HEK293T (cell line): ENCODE data around the gene HOXC12.

Experiments
- CTCF ChIA-PET: fragments of 350-600 bp; formaldehyde crosslinking; extraction: SDS; loops from one replicate; lab custom pipeline; 2021; ENCODE audit warnings: antibody characterized with exemption, inconsistent platforms; lab: Yijun Ruan, JAX
- POLR2A ChIA-PET: fragments of 350-600 bp; formaldehyde crosslinking; extraction: SDS; loops from one replicate; lab custom pipeline; 2020; ENCODE audit warnings: antibody characterized with exemption, inconsistent platforms; lab: Yijun Ruan, JAX
- DNase-seq: peaks from one replicate; pipeline ENCODE4 v3.0.0; 2012; ENCODE audit warnings: mixed read lengths; ENCODE audit errors: extremely low spot score
- ARNT ChIP-seq: fragments of 450-650 bp; IDR thresholded peaks from 2 replicates; pipeline ENCODE4 v1.6.1; 2017; ENCODE audit warnings: mild to moderate bottlenecking
- BHLHE40 ChIP-seq: fragments of 450-650 bp; IDR thresholded peaks from 2 replicates; pipeline ENCODE4 v1.6.1; 2016; ENCODE audit warnings: mild to moderate bottlenecking, moderate library complexity, borderline replicate concordance
- CTBP1 ChIP-seq: fragments of 450-650 bp; IDR thresholded peaks from 2 replicates; pipeline ENCODE4 v1.6.1; 2016; ENCODE audit warnings: borderline replicate concordance
- ELF4 ChIP-seq: fragments of 450-650 bp; IDR thresholded peaks from 2 replicates; pipeline ENCODE4 v1.6.1; 2017; ENCODE audit warnings: antibody characterized with exemption
- FOXA1 ChIP-seq: fragments of 450-650 bp; IDR thresholded peaks from 2 replicates; pipeline ENCODE4 v1.6.1; 2016; ENCODE audit warnings: mild to moderate bottlenecking
- FOXK2 ChIP-seq: fragments of 450-650 bp; IDR thresholded peaks from 2 replicates; pipeline ENCODE4 v1.6.1; 2016; ENCODE audit warnings: mild to moderate bottlenecking
- FOXM1 ChIP-seq: fragments of 450-650 bp; IDR thresholded peaks from 2 replicates; pipeline ENCODE4 v1.6.1; 2017; ENCODE audit warnings: mild to moderate bottlenecking, borderline replicate concordance
- HDGF ChIP-seq: fragments of 450-650 bp; IDR thresholded peaks from 2 replicates; pipeline ENCODE4 v1.6.1; 2017; ENCODE audit warnings: antibody characterized with exemption, borderline replicate concordance
- L3MBTL2 ChIP-seq: fragments of 450-650 bp; conservative IDR thresholded peaks from 2 replicates; pipeline ENCODE4 v1.6.1; 2016; ENCODE audit warnings: mild to moderate bottlenecking
- LEF1 ChIP-seq: fragments of 450-650 bp; IDR thresholded peaks from 2 replicates; pipeline ENCODE4 v1.6.1; 2017; ENCODE audit warnings: mild to moderate bottlenecking, borderline replicate concordance
- NFRKB ChIP-seq: fragments of 450-650 bp; IDR thresholded peaks from 2 replicates; pipeline ENCODE4 v1.6.1; 2016; ENCODE audit warnings: mild to moderate bottlenecking, moderate library complexity
- SP1 ChIP-seq: fragments of 450-650 bp; IDR thresholded peaks from 2 replicates; pipeline ENCODE4 v1.6.1; 2017
- SUZ12 ChIP-seq: fragments of 450-650 bp; IDR thresholded peaks from 2 replicates; pipeline ENCODE4 v1.6.1; 2016; ENCODE audit warnings: mild to moderate bottlenecking
- TARDBP ChIP-seq: fragments of 450-650 bp; IDR thresholded peaks from 2 replicates; pipeline ENCODE4 v1.6.1; 2016
- ZNF384 ChIP-seq: fragments of 450-650 bp; IDR thresholded peaks from 2 replicates; pipeline ENCODE4 v1.6.1; 2016
- TF ChIP-seq, protein P1 (sequence below): fragments of 450-650 bp; IDR thresholded peaks from 2 replicates; pipeline ENCODE4 v1.6.1; 2016

HOXC12 gene

DNA sequence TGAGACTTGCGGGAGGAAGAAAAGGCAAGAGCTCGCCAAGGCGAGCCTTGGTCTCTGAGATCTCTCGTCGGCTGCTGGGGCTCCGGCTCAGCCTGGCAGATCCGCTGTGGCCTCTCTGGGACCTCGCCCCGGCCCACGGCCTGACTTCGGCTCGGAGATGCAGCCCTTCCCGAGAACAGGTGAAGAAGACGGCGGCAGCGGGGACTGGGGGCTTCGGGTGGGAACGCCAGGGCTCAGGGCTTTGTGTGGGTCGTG is 39.2 kb downstream of the HOXC12 start:
- CTCF ChIA-PET, result interaction anchor here (1.3 kb wide), 1 partner anchor 9 kb away, joined by 3 read pairs; the partner anchor contains the start of gene HOXC10

DNA sequence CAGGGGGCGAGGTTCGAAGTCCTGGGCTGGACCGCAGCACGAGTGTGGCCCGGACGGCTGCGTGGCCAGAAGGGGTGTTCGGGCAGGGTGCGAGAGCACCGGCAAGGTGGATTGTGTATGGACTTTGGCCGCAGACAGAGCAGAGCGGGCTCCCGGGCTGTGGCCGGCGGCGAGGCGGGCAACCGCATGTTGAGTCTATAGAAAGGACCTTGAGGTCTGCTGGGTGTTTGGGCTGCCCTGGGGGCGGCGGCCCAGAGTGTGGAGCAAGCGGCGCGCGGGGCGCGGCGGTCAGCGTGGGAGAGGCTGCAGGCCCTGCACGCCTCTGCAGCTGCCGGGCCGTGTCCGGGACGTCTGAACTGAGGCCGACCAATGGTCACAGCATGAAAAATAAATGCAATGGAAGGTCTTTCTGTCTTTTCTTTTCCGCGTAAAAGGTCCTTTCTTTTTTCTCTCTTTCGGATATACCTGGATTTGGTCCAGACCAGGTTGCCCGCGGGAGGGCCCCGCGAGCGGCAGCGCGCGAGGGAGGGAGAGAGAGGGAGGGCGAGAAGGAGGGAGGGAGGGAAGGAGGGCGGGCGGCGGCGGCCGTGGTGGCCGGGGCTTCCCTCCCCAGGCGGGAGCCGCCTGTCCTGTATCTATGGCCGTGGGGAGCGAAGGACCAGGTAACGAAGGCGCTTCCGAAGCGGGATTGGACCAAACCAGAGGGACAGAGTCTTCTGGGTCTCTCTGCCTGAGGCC is 39.7 kb downstream of the HOXC12 start:
- CTCF ChIA-PET, result interaction anchor here (0.6 to 1.4 kb wide), 5 partner anchors 9 to 248 kb away, joined by 3 read pairs; partner anchors contain the start of gene HOXC10

More for the DNA sequence above, 39.2 kb downstream of the HOXC12 start:
- POLR2A ChIA-PET, result no interaction called here
- DNase-seq, result no peak
- TF ChIP-seq ZNF384 (no peak), SP1 (no peak), TARDBP (no peak), SUZ12 (no peak), HDGF (no peak), ELF4 (no peak), BHLHE40 (no peak), CTBP1 (no peak), FOXK2 (no peak), ARNT (no peak), L3MBTL2 (no peak)
- TF ChIP-seq, protein P1, sequence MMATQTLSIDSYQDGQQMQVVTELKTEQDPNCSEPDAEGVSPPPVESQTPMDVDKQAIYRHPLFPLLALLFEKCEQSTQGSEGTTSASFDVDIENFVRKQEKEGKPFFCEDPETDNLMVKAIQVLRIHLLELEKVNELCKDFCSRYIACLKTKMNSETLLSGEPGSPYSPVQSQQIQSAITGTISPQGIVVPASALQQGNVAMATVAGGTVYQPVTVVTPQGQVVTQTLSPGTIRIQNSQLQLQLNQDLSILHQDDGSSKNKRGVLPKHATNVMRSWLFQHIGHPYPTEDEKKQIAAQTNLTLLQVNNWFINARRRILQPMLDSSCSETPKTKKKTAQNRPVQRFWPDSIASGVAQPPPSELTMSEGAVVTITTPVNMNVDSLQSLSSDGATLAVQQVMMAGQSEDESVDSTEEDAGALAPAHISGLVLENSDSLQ, result no peak

DNA sequence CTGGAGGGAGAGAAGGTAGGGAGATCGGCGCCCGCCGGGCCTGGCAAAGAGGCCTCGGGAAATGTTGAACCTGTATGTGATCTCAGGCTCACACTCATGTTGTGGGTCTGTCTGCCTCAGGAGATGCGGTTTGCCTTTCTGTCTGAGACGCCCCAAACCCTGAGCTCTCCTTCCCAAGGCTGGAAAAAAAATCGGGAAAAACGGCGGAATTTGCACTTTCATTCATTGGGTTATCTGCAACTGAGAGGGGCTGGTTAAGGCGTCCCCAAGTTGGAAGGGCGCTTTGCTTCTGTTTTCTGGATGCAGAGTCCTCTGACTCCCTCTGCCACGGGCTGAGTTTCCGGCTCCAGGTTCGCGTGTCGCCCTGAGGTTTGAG is 40.3 kb downstream of the HOXC12 start:
- CTCF ChIA-PET, result interaction anchor here (0.6 to 1.4 kb wide), 6 partner anchors 10 to 251 kb away, joined by 3 to 4 read pairs (median 3); partner anchors contain the start of gene HOXC10
- no peak for DNase-seq
- TF ChIP-seq SUZ12 (no peak), LEF1 (no peak), TARDBP (no peak), ELF4 (no peak), CTBP1 (no peak), L3MBTL2 (no peak), FOXM1 (no peak), SP1 (no peak), ZNF384 (no peak), HDGF (no peak), FOXK2 (no peak), FOXA1 (no peak), ARNT (no peak), BHLHE40 (no peak), NFRKB (no peak)
- TF ChIP-seq, protein P1, result no peak
- POLR2A ChIA-PET, result interaction anchor here (0.6 to 7.6 kb wide), 8 partner anchors 8 to 212 kb away, joined by 3 to 69 read pairs (median 3); partner anchors contain the start of genes HOXC10 and HOXC8

More for the DNA sequence above, 39.7 kb downstream of the HOXC12 start:
- TF ChIP-seq SUZ12 (no peak), L3MBTL2 (peak; percentile 28; the same call in 1 of the 2 replicates)
- TF ChIP-seq, protein P1, result no peak
- DNase-seq, result no peak
- POLR2A ChIA-PET, result interaction anchor here (0.8 to 1.4 kb wide), 4 partner anchors 15 to 213 kb away, joined by 3 read pairs; partner anchors contain the start of gene HOXC8

DNA sequence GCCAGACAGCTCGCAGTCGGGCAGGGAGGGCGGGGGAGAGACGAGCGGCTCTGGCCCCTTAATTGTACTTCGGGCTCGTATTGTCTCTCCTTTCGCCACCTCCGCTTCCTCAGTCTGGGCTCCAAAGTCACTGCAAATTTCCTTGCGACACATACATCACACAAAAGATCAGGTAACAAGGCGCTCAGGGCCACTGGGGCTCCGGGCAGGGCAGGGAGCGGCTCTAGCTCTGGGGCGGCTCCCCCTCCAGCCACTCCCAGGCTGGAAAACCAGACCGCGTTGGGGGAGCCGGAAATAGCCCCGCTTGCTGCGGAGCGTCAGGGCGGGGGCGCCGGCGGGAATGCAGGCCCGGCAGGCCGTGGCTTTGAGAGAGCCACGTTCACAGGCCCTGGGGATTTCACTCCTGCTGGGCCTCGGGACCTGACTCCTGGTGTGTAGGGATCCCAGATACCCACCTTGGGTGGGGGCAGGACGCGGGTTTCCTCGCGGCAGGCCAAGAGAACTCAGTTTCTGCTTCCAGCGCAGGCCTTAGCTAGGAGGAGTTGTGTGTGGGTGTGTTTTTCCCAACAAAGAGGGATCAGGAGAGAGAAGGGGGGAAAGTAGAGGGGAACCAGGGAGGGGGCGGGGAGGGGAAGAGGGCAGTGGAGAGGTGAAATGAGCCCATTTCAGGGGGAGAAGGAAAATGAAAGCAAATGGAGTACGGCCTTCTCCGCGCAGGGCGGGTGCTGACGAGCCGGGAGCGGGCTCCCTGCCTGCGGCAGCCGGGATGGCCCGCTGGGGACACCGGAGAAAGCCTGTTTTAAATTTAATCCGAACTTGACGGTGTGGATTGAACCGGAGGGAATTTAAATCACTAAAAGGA is 40.9 kb downstream of the HOXC12 start:
- ChIA-PET POLR2A (interaction anchor here (0.6 to 7.6 kb wide), 10 partner anchors 9 to 212 kb away, joined by 3 to 69 read pairs (median 3); partner anchors contain the start of genes HOXC10 and HOXC8), CTCF (interaction anchor here (0.8 to 1.4 kb wide), 5 partner anchors 11 to 252 kb away, joined by 3 to 4 read pairs (median 3); partner anchors contain the start of gene HOXC10)
- TF ChIP-seq, protein P1, result no peak
- TF ChIP-seq ARNT (no peak), ZNF384 (no peak), FOXM1 (no peak), SUZ12 (no peak), ELF4 (no peak), CTBP1 (no peak), LEF1 (no peak), NFRKB (no peak), FOXK2 (no peak), TARDBP (no peak)
- no peak for DNase-seq
